ELF-1 (cell line): ENCODE measurements around the gene HOXA9.

ENCODE experiments used
- DNase-seq: peaks from one replicate; pipeline ENCODE4 v3.0.0-alpha.2; 2016; ENCODE audit warnings: low read depth, low spot score

The HOXA9 gene

GRCh38 chr7:27112955-27113949 lies 52.1 kb downstream of the HOXA9 start:
- peak; percentile 93 for DNase-seq
